Esophagus squamous epithelium (tissue), 4 donors: ENCODE results near the gene BLOC1S1.

Source experiments
- POLR2A ChIP-seq, 4 donors: fragments of 450-650 bp; IDR thresholded peaks; one replicate each; pipeline ENCODE4 v1.6.1; 2017; ENCODE audit warnings: antibody characterized with exemption in 4 of 4, mild to moderate bottlenecking in 4 of 4, moderate library complexity in 3 of 4
- TF ChIP-seq, protein P1 (sequence below), 6 experiments: fragments of 450-650 bp in 4 of 6; fragments of 200-600 bp in 2 of 6; sonication (generic) in 2 of 6; IDR thresholded peaks; one replicate each; pipeline ENCODE4 v1.5.1; 2016 to 2019; ENCODE audit warnings: antibody characterized with exemption in 6 of 6, mild to moderate bottlenecking in 4 of 6, moderate library complexity in 4 of 6

DNA sequence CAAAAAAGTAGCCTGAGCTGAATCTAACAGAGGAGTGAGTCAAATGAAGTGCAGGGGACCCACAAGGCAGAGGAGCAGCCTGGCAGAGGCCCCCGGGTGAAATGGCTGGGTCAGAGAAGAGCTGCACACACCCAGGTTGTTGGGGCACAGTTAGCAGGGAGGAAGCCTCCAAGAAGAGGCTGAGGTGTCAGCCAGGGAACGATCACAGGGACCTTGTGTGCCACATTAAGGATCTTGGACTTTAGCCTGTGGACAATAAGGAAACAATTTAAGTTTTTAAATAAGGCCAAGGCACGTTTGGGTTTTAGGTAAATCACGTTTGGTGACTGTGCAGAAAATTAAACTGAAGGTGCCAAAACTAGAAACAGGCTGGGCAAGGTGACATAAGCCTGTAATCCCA is 44.1 kb upstream of the BLOC1S1 start:
- TF ChIP-seq, protein P1, sequence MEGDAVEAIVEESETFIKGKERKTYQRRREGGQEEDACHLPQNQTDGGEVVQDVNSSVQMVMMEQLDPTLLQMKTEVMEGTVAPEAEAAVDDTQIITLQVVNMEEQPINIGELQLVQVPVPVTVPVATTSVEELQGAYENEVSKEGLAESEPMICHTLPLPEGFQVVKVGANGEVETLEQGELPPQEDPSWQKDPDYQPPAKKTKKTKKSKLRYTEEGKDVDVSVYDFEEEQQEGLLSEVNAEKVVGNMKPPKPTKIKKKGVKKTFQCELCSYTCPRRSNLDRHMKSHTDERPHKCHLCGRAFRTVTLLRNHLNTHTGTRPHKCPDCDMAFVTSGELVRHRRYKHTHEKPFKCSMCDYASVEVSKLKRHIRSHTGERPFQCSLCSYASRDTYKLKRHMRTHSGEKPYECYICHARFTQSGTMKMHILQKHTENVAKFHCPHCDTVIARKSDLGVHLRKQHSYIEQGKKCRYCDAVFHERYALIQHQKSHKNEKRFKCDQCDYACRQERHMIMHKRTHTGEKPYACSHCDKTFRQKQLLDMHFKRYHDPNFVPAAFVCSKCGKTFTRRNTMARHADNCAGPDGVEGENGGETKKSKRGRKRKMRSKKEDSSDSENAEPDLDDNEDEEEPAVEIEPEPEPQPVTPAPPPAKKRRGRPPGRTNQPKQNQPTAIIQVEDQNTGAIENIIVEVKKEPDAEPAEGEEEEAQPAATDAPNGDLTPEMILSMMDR (IDR thresholded peaks at IDR 0.05), result no peak
- no peak for TF ChIP-seq POLR2A (IDR thresholded peaks at IDR 0.05)
